Lung (tissue), 12 donors: ENCODE data around the gene ZNF319. TPM values are rescaled to one million over a fixed set of nuclear protein-coding genes. Genes with fewer than 3 reads are reported as not detected.
A peak's percentile ranks its signal among the peaks of the same experiment; 100 is the strongest.

Experiments used
- ATAC-seq: fragments of 200-7000 bp; cut with Tn5 transposase; one replicate; pipeline ENCODE4 v1.9.1; 2020; ENCODE audit warnings: moderate number of reproducible peaks; ENCODE audit not compliant: insufficient read depth, low FRiP score
- DNase-seq, 3 donors: peaks; one replicate each; pipeline ENCODE4 v3.0.0-alpha.2; 2013 to 2017
- H3K27ac ChIP-seq, 2 donors: one replicate each; pipeline ENCODE4 v1.5.1; 2013; ENCODE audit warnings: mild to moderate bottlenecking in 2 of 2, moderate library complexity in 2 of 2, control low read depth in 1 of 2, inconsistent platforms in 1 of 2, low read depth in 1 of 2, low read length in 1 of 2
- H3K27me3 ChIP-seq, 3 donors: one replicate each; pipeline ENCODE4 v1.5.1; 2013; ENCODE audit warnings: low read length in 2 of 3; ENCODE audit not compliant: control insufficient read depth in 3 of 3, insufficient read depth in 3 of 3
- H3K36me3 ChIP-seq, 4 donors: one replicate each; pipeline ENCODE4 v1.5.1; 2013; ENCODE audit warnings: low read length in 4 of 4, mild to moderate bottlenecking in 1 of 4, moderate library complexity in 1 of 4; ENCODE audit not compliant: control insufficient read depth in 4 of 4, insufficient read depth in 4 of 4
- H3K4me1 ChIP-seq, 5 donors: one replicate each; pipeline ENCODE4 v1.5.1; 2013; ENCODE audit warnings: low read length in 5 of 5, mild to moderate bottlenecking in 2 of 5, moderate library complexity in 1 of 5; ENCODE audit not compliant: control insufficient read depth in 5 of 5, insufficient read depth in 5 of 5
- H3K4me3 ChIP-seq: one replicate; pipeline ENCODE4 v1.5.1; 2013; ENCODE audit warnings: mild to moderate bottlenecking, control low read depth, moderate library complexity
- H3K9ac ChIP-seq, 2 donors: one replicate each; pipeline ENCODE4 v1.5.1; 2013; ENCODE audit warnings: low read length in 2 of 2, control low read depth in 1 of 2; ENCODE audit not compliant: insufficient read depth in 1 of 2
- H3K9me3 ChIP-seq, 4 donors: one replicate each; pipeline ENCODE4 v1.5.1; 2013; ENCODE audit warnings: low read length in 3 of 4, mild to moderate bottlenecking in 1 of 4, moderate library complexity in 1 of 4; ENCODE audit not compliant: control insufficient read depth in 4 of 4, insufficient read depth in 3 of 4
- CTCF ChIP-seq: IDR thresholded peaks from 2 replicates; pipeline ENCODE4 v1.5.1; 2012; ENCODE audit warnings: mild to moderate bottlenecking; ENCODE audit errors: control extremely low read depth, extremely low read depth
- WGBS, 2 donors: extraction: QIAGEN DNeasy Blood & Tissue Kit; methylation state at CpG; one replicate each; pipeline ENCODE4 v1.1.7; 2013; 5-methylcytosine and 5-hydroxymethylcytosine counted together
- polyA plus RNA-seq, 2 donors: library from polyadenylated mRNA; stranded (reverse); fragments of 200-250 nt; gene quantifications; one replicate each; pipeline ENCODE4 v1.2.1, GENCODE V29; 2013
- total RNA-seq, 2 donors: library from RNA; depleted of rRNA in 1 of 2; stranded (reverse); fragments of >200 nt in 1 of 2; gene quantifications; one replicate each; pipeline ENCODE4 v1.2.1, GENCODE V29; 2014 to 2021
- donor health status: control.
- donor health status: control.
- donor health status: Bipolar disorder and iron deficiency.
- donor health status: healthy.
- donor health status: DM: yes; HTN: yes; CAD: no.

The ZNF319 gene
- total and polyA plus RNA-seq, 4 donors: 6.0 to 15.3 (median 9.6) TPM

GRCh38 chr16:57991551-57992059 is 8.9 kb downstream of the ZNF319 start:
- H3K4me1 ChIP-seq: peaks cover 0 to 20% (median 0%) of the 10 kb centered on the region in 5 donors
- WGBS, 2 donors: 85 to 88% methylated on average over 11 of the region's 11 CpGs
- no peak for TF ChIP-seq CTCF
- H3K27me3 ChIP-seq: no peaks in the 10 kb centered on the region
- H3K4me3 ChIP-seq: no peak overlapping the region
- H3K9me3 ChIP-seq: no peaks in the 10 kb centered on the region
- H3K27ac ChIP-seq: peak overlapping the region in 1 of 2 donors; percentile 14
- ATAC-seq (no peak), DNase-seq (peak in 1 of 3 donors; percentile 4)
- no peak overlapping the region for H3K9ac ChIP-seq
- H3K36me3 ChIP-seq: peaks cover 0 to 21% (median 7%) of the 10 kb centered on the region in 4 donors

GRCh38 chr16:57988929-57989328 is 11.5 kb downstream of the ZNF319 start:
- no peak for TF ChIP-seq CTCF
- peak in 1 of 3 donors; percentile 10 for DNase-seq

GRCh38 chr16:57987441-57988177 is 12.9 kb downstream of the ZNF319 start:
- DNase-seq: peak in 1 of 3 donors; percentile 1
- TF ChIP-seq CTCF: no peak

More at GRCh38 chr16:57988929-57989328, 11.5 kb downstream of the ZNF319 start:
- H3K9me3 ChIP-seq: no peaks in the 10 kb centered on the region
- H3K9ac ChIP-seq: no peak overlapping the region
- 67 to 71% methylated on average over 1 of the region's 1 CpG for WGBS, 2 donors
- H3K4me1 ChIP-seq: peaks cover 0 to 14% (median 0%) of the 10 kb centered on the region in 5 donors
- no peak for ATAC-seq
- no peak overlapping the region for H3K27ac ChIP-seq
- H3K36me3 ChIP-seq: peaks cover 0 to 4% (median 2%) of the 10 kb centered on the region in 4 donors
- no peak overlapping the region for H3K4me3 ChIP-seq
- H3K27me3 ChIP-seq: peaks cover 0 to 17% (median 5%) of the 10 kb centered on the region in 3 donors

More at GRCh38 chr16:57987441-57988177, 12.9 kb downstream of the ZNF319 start:
- H3K9ac ChIP-seq: no peak overlapping the region
- ATAC-seq: no peak
- H3K27me3 ChIP-seq: peaks cover 0 to 17% (median 5%) of the 10 kb centered on the region in 3 donors
- H3K4me3 ChIP-seq: no peak overlapping the region
- H3K27ac ChIP-seq: no peak overlapping the region
- 98 to 99% methylated on average over 8 of the region's 8 CpGs for WGBS, 2 donors
- H3K36me3 ChIP-seq: no peaks in the 10 kb centered on the region
- H3K9me3 ChIP-seq: no peaks in the 10 kb centered on the region
- peaks cover 0 to 9% (median 0%) of the 10 kb centered on the region in 5 donors for H3K4me1 ChIP-seq
